Fibroblast of lung (primary cell): Measurements from ENCODE around the gene FMNL1.

Experiments used
- CTCF ChIP-seq, 2 donors: IDR thresholded peaks in 1 of 2; conservative IDR thresholded peaks in 1 of 2; 1 replicate in 1 of 2; 2 replicates in 1 of 2; pipeline ENCODE4 v1.5.1; 2011 to 2012; ENCODE audit warnings: low read length in 2 of 2, control low read depth in 1 of 2, inconsistent platforms in 1 of 2, low read depth in 1 of 2, mild to moderate bottlenecking in 1 of 2
- EZH2 ChIP-seq: IDR thresholded peaks from 2 replicates; pipeline ENCODE4 v1.5.1; 2012; ENCODE audit warnings: low read length, control low read depth, mild to moderate bottlenecking; ENCODE audit errors: missing control alignments

DNA sequence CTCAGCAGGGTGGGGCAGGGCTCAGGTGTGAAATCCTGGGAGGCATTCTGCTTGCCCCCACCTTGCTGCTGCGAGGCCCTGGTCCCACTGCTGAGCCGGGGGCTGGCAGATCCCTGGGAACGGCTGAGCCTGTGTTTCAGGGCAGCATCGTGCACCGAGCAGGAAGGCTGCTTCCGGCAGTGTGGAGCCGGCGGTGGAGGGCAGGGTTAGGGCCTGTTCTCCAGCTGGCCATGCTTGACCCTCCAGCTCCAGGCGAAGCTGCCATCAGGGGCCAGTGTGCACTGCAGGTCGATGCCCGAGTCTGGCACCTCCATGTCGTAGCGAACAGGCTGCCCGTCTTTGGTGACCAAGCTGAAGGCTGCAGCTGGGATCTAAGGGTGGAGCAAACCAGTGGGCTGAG lies 42.7 kb downstream of the FMNL1 start:
- no peak for TF ChIP-seq CTCF (conservative IDR thresholded peaks at IDR 0.05 in 1 of 2, IDR thresholded peaks at IDR 0.05 in 1 of 2; ENCODE audit: low read depth in 1 of 2, low read length in 2 of 2)
- TF ChIP-seq EZH2 = no peak
